ENCODE results near the gene AKR7A3. TPM values are rescaled to one million over a fixed set of nuclear protein-coding genes. Genes with fewer than 3 reads are reported as not detected.
"Not testable (repeated sequence)": the region's sequence is repeated elsewhere in the genome, so short reads cannot be mapped to it uniquely, and the experiment has no call there.

Gene AKR7A3
- total RNA-seq, 1 experiment from 2014 or later: 0.41 TPM

GRCh38 chr1:19300211-19300610, 11.6 kb upstream of the AKR7A3 start:
- no peaks in the 10 kb centered on the region for H3K79me2 ChIP-seq (ENCODE audit: low read length)
- H4K20me1 ChIP-seq (ENCODE audit: insufficient read depth, low read depth, low read length): no peaks in the 10 kb centered on the region
- H3K9me2 ChIP-seq (replicated peaks; ENCODE audit: insufficient read depth, low read length): no peaks in the 10 kb centered on the region
- H3K9me3 ChIP-seq (ENCODE audit: low read length): peaks cover 4% of the 10 kb centered on the region
- DNase-seq: no peak
- H3K27me3 ChIP-seq (ENCODE audit: low read length): no peaks in the 10 kb centered on the region
- H3K9ac ChIP-seq (ENCODE audit: low read length): no peak overlapping the region
- no peak overlapping the region for H2AFZ ChIP-seq (ENCODE audit: low read length)
- H3K4me1 ChIP-seq (ENCODE audit: low read length): no peaks in the 10 kb centered on the region
- H3K27ac ChIP-seq (ENCODE audit: low read length): no peak overlapping the region
- peaks cover 30% of the 10 kb centered on the region for H3K36me3 ChIP-seq (ENCODE audit: insufficient read depth, low read length)
- H3K4me2 ChIP-seq (ENCODE audit: low read depth, low read length, poor library complexity, severe bottlenecking): no peak overlapping the region
- no peak overlapping the region for H3K4me3 ChIP-seq (ENCODE audit: low read length)

- H3K36me3 ChIP-seq (ENCODE audit: insufficient read depth, low read length): no peaks in the 10 kb centered on the region; the same call in 1 of the 2 replicates
- no peak overlapping the region for H3K27ac ChIP-seq (ENCODE audit: low read length)
- H3K27me3 ChIP-seq (ENCODE audit: low read length): no peaks in the 10 kb centered on the region
- no peaks in the 10 kb centered on the region for H3K9me2 ChIP-seq (replicated peaks; ENCODE audit: insufficient read depth, low read length)
- no peaks in the 10 kb centered on the region for H3K4me1 ChIP-seq (ENCODE audit: low read length)
- no peaks in the 10 kb centered on the region for H4K20me1 ChIP-seq (ENCODE audit: insufficient read depth, low read depth, low read length)
- H3K4me2 ChIP-seq (ENCODE audit: low read depth, low read length, poor library complexity, severe bottlenecking): no peak overlapping the region
- H3K9me3 ChIP-seq (ENCODE audit: low read length): peaks cover 19% of the 10 kb centered on the region
- H2AFZ ChIP-seq (ENCODE audit: low read length): no peak overlapping the region
- H3K9ac ChIP-seq (ENCODE audit: low read length): no peak overlapping the region
- H3K4me3 ChIP-seq (ENCODE audit: low read length): no peak overlapping the region
- H3K79me2 ChIP-seq (ENCODE audit: low read length): no peaks in the 10 kb centered on the region
- DNase-seq: no peak
Measured at GRCh38 chr1:19294638-19295037, 6.1 kb upstream of the AKR7A3 start.

- DNase-seq: no peak
- Histone ChIP-seq H3K27ac (ENCODE audit: low read length) (no peak overlapping the region), H3K9me2 (replicated peaks; ENCODE audit: insufficient read depth, low read length) (no peaks in the 10 kb centered on the region), H3K27me3 (ENCODE audit: low read length) (no peaks in the 10 kb centered on the region), H3K4me1 (ENCODE audit: low read length) (no peaks in the 10 kb centered on the region), H3K9ac (ENCODE audit: low read length) (no peak overlapping the region), H3K4me3 (ENCODE audit: low read length) (no peak overlapping the region), H3K9me3 (ENCODE audit: low read length) (peaks cover 10% of the 10 kb centered on the region; the same call in 1 of the 2 replicates), H3K79me2 (ENCODE audit: low read length) (no peaks in the 10 kb centered on the region), H3K4me2 (ENCODE audit: low read depth, low read length, poor library complexity, severe bottlenecking) (no peak overlapping the region), H4K20me1 (ENCODE audit: insufficient read depth, low read depth, low read length) (no peaks in the 10 kb centered on the region), H2AFZ (ENCODE audit: low read length) (no peak overlapping the region), H3K36me3 (ENCODE audit: insufficient read depth, low read length) (no peaks in the 10 kb centered on the region; the same call in 1 of the 2 replicates)
Measured at GRCh38 chr1:19289244-19289643, 674 bp upstream of the AKR7A3 start.

DNA sequence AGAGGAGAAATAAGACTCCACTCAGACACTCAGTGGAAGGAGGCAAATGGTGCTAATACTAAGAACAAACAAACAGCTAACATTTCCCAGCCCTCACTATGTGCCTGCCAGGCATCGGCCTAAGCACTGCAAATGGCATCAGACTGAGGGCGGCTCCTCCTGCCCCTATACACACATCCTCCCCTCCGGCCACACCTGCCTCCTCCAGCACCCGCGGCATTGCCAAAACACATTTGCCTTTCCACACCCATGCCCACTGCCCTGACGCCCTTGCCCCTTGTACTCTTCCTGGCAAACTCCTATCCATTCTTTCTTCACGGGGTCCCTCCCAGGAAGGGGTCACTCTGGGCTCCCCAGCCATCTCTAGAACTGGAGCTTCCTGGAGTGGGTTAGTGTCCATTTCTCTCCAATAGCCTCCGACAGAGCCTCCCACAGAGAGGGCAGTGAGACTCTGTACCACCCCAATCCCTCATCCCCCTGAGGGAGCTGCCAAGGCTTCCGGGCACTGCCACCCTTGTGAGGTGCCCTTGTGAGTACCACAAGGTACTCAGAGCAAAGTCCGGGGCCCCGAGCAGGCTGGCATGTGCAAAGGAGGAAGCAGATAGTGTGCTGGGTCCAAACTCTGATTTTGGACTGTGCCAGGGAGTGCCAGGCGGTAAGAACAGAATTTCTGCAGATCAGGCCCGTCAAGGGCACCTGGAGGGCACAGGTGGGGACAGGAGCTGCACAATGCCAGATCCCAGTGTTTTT, 959 bp downstream of the AKR7A3 start:
- no peak overlapping the region for H3K9ac ChIP-seq (ENCODE audit: low read length)
- H3K36me3 ChIP-seq (ENCODE audit: insufficient read depth, low read length): no peaks in the 10 kb centered on the region
- no peaks in the 10 kb centered on the region for H3K79me2 ChIP-seq (ENCODE audit: low read length)
- no peak overlapping the region for H2AFZ ChIP-seq (ENCODE audit: low read length)
- DNase-seq: no peak
- no peaks in the 10 kb centered on the region for H3K4me1 ChIP-seq (ENCODE audit: low read length)
- H3K9me2 ChIP-seq (replicated peaks; ENCODE audit: insufficient read depth, low read length): no peaks in the 10 kb centered on the region
- H3K4me3 ChIP-seq (ENCODE audit: low read length): no peak overlapping the region
- H4K20me1 ChIP-seq (ENCODE audit: insufficient read depth, low read depth, low read length): no peaks in the 10 kb centered on the region
- H3K9me3 ChIP-seq (ENCODE audit: low read length): no peaks in the 10 kb centered on the region
- H3K27me3 ChIP-seq (ENCODE audit: low read length): no peaks in the 10 kb centered on the region
- H3K4me2 ChIP-seq (ENCODE audit: low read depth, low read length, poor library complexity, severe bottlenecking): no peak overlapping the region
- H3K27ac ChIP-seq (ENCODE audit: low read length): no peak overlapping the region

DNA sequence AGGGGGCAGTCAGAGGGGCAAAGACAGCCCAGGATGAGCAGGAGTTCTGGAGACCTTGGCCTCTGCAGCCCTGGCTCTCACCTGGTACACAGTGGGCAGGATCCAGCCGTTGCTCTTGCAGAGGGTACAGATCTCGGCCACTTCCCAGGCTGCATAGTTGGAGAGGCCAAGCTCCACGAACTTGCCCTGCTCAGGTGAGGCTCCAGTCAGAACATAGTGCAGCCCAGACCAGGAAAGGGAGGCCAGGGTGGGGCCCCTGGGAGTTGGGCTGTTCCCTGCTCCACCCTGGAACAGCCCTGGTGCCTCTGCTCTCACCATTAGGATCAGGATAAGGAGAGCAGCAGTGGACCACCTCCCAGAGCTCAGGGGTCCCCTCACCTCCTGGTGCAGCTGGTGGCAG, 2.8 kb downstream of the AKR7A3 start:
- not testable (repeated sequence) for DNase-seq; H3K9me2 ChIP-seq (replicated peaks; ENCODE audit: insufficient read depth, low read length); H3K4me2 ChIP-seq (ENCODE audit: low read depth, low read length, poor library complexity, severe bottlenecking); H3K4me3 ChIP-seq (ENCODE audit: low read length); H3K9me3 ChIP-seq (ENCODE audit: low read length); H3K79me2 ChIP-seq (ENCODE audit: low read length); H3K27ac ChIP-seq (ENCODE audit: low read length); H3K27me3 ChIP-seq (ENCODE audit: low read length); H3K4me1 ChIP-seq (ENCODE audit: low read length); H3K36me3 ChIP-seq (ENCODE audit: insufficient read depth, low read length); H3K9ac ChIP-seq (ENCODE audit: low read length); H2AFZ ChIP-seq (ENCODE audit: low read length); H4K20me1 ChIP-seq (ENCODE audit: insufficient read depth, low read depth, low read length)

DNA sequence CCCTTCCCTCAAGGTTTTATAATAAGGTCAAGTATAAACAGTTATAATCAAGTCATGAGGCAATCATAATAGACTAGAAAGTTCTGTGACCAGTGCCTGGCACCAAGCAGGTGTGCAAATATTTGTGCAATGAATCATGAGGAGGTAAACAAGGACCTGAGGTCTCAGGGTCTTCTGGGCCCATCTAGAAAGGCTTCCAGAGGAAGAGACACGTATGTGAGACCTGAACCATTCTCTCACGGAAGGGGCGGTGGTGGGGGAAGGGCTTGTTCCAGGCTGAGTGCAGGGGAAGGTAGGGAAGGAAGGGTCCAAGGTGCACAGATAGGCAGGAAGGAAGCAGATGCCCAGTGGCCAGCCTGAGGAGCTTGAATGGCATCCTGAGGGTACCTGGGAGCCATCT, 3.2 kb downstream of the AKR7A3 start:
- H3K9ac ChIP-seq (ENCODE audit: low read length); DNase-seq; H3K27me3 ChIP-seq (ENCODE audit: low read length); H3K4me1 ChIP-seq (ENCODE audit: low read length); H3K9me3 ChIP-seq (ENCODE audit: low read length); H3K9me2 ChIP-seq (replicated peaks; ENCODE audit: insufficient read depth, low read length); H3K27ac ChIP-seq (ENCODE audit: low read length); H3K4me3 ChIP-seq (ENCODE audit: low read length); H2AFZ ChIP-seq (ENCODE audit: low read length); H3K4me2 ChIP-seq (ENCODE audit: low read depth, low read length, poor library complexity, severe bottlenecking); H3K36me3 ChIP-seq (ENCODE audit: insufficient read depth, low read length); H3K79me2 ChIP-seq (ENCODE audit: low read length); H4K20me1 ChIP-seq (ENCODE audit: insufficient read depth, low read depth, low read length): not testable (repeated sequence)

- Histone ChIP-seq H3K9me3 (ENCODE audit: low read length) (no peaks in the 10 kb centered on the region), H3K36me3 (ENCODE audit: insufficient read depth, low read length) (0 out of 2 replicates have a peak, but pooled peaks cover 4% of the 10 kb centered on the region), H3K27me3 (ENCODE audit: low read length) (no peaks in the 10 kb centered on the region), H2AFZ (ENCODE audit: low read length) (no peak overlapping the region), H3K79me2 (ENCODE audit: low read length) (no peaks in the 10 kb centered on the region), H3K4me3 (ENCODE audit: low read length) (no peak overlapping the region), H3K4me1 (ENCODE audit: low read length) (no peaks in the 10 kb centered on the region), H3K9me2 (replicated peaks; ENCODE audit: insufficient read depth, low read length) (no peaks in the 10 kb centered on the region), H4K20me1 (ENCODE audit: insufficient read depth, low read depth, low read length) (no peaks in the 10 kb centered on the region), H3K27ac (ENCODE audit: low read length) (no peak overlapping the region), H3K9ac (ENCODE audit: low read length) (no peak overlapping the region), H3K4me2 (ENCODE audit: low read depth, low read length, poor library complexity, severe bottlenecking) (no peak overlapping the region)
- no peak for DNase-seq
Measured at GRCh38 chr1:19284881-19285280, 3.7 kb downstream of the AKR7A3 start.

- Histone ChIP-seq H3K27me3 (ENCODE audit: low read length) (no peaks in the 10 kb centered on the region), H3K4me2 (ENCODE audit: low read depth, low read length, poor library complexity, severe bottlenecking) (no peak overlapping the region), H4K20me1 (ENCODE audit: insufficient read depth, low read depth, low read length) (no peaks in the 10 kb centered on the region), H2AFZ (ENCODE audit: low read length) (no peak overlapping the region), H3K27ac (ENCODE audit: low read length) (no peak overlapping the region), H3K4me1 (ENCODE audit: low read length) (no peaks in the 10 kb centered on the region), H3K9me3 (ENCODE audit: low read length) (no peaks in the 10 kb centered on the region), H3K36me3 (ENCODE audit: insufficient read depth, low read length) (0 out of 2 replicates have a peak, but pooled peaks cover 4% of the 10 kb centered on the region), H3K4me3 (ENCODE audit: low read length) (no peak overlapping the region), H3K9me2 (replicated peaks; ENCODE audit: insufficient read depth, low read length) (no peaks in the 10 kb centered on the region), H3K9ac (ENCODE audit: low read length) (no peak overlapping the region), H3K79me2 (ENCODE audit: low read length) (no peaks in the 10 kb centered on the region)
- no peak for DNase-seq
Measured at GRCh38 chr1:19283891-19284290, 4.7 kb downstream of the AKR7A3 start.
